Right atrium auricular region (tissue), 2 donors: ENCODE data around the gene KCNK3. TPM values are rescaled to one million over a fixed set of nuclear protein-coding genes. Genes with fewer than 3 reads are reported as not detected.

Source experiments
- DNase-seq: peaks from one replicate; pipeline ENCODE4 v3.0.0-alpha.2; 2019; ENCODE audit warnings: low spot score
- H3K27ac ChIP-seq, 2 donors: fragments of 200-600 bp; sonication (generic); 1 replicate in 1 of 2; 2 replicates in 1 of 2; pipeline ENCODE4 v1.5.1; 2016 to 2019
- H3K27me3 ChIP-seq, 2 donors: fragments of 200-600 bp; sonication (generic); one replicate each; pipeline versions ENCODE4 v1.5.1 to v1.6.0; 2017 to 2019
- H3K36me3 ChIP-seq: fragments of 200-600 bp; sonication (generic); one replicate; pipeline ENCODE4 v1.5.1; 2016
- H3K4me1 ChIP-seq, 2 donors: fragments of 200-600 bp; sonication (generic); one replicate each; pipeline versions ENCODE4 v1.5.1 to v1.6.0; 2017 to 2019
- H3K4me3 ChIP-seq, 2 donors: fragments of 200-600 bp; sonication (generic); 1 replicate in 1 of 2; 2 replicates in 1 of 2; pipeline ENCODE4 v1.5.1; 2017 to 2019; ENCODE audit warnings: mild to moderate bottlenecking in 1 of 2, moderate library complexity in 1 of 2
- H3K9me3 ChIP-seq, 2 donors: fragments of 200-600 bp; sonication (generic); one replicate each; pipeline ENCODE4 v1.5.1; 2019
- CTCF ChIP-seq, 2 donors: fragments of 200-600 bp; sonication (generic); IDR thresholded peaks; one replicate each; pipeline ENCODE4 v1.5.1; 2019; ENCODE audit warnings: antibody characterized with exemption in 2 of 2
- total RNA-seq, 2 donors: library from RNA; depleted of rRNA; stranded (reverse); fragments of >200 nt; gene quantifications; one replicate each; pipeline ENCODE4 v1.1.0, GENCODE V29; 2016

Gene KCNK3
- total RNA-seq, 2 donors from 2014 or later, result 47.5 to 50.0 TPM

- no peak for DNase-seq
- peak overlapping the region; percentile 81 to 86 for H3K27ac ChIP-seq
- no peak for TF ChIP-seq CTCF (IDR thresholded peaks at IDR 0.05)
- H3K4me3 ChIP-seq, result no peak overlapping the region
- H3K9me3 ChIP-seq, result no peaks in the 10 kb centered on the region
- H3K27me3 ChIP-seq, result no peaks in the 10 kb centered on the region
- peaks cover 0 to 74% of the 10 kb centered on the region in 2 donors for H3K4me1 ChIP-seq
- no peaks in the 10 kb centered on the region for H3K36me3 ChIP-seq
Observed at GRCh38 chr2:26710743-26711456, 18.4 kb downstream of the KCNK3 start.

- TF ChIP-seq CTCF (IDR thresholded peaks at IDR 0.05), result no peak
- DNase-seq, result no peak
- Histone ChIP-seq H3K27ac (peak overlapping the region; percentile 81 to 86), H3K4me3 (no peak overlapping the region), H3K9me3 (no peaks in the 10 kb centered on the region), H3K4me1 (peaks cover 0 to 68% of the 10 kb centered on the region in 2 donors), H3K27me3 (no peaks in the 10 kb centered on the region), H3K36me3 (no peaks in the 10 kb centered on the region)
Observed at GRCh38 chr2:26711457-26712161, 19.1 kb downstream of the KCNK3 start.

- Histone ChIP-seq H3K27ac (peak overlapping the region; percentile 81 to 86), H3K9me3 (no peaks in the 10 kb centered on the region), H3K36me3 (no peaks in the 10 kb centered on the region), H3K4me3 (no peak overlapping the region), H3K4me1 (peaks cover 0 to 64% of the 10 kb centered on the region in 2 donors), H3K27me3 (no peaks in the 10 kb centered on the region)
- no peak for DNase-seq
- TF ChIP-seq CTCF (IDR thresholded peaks at IDR 0.05), result no peak
Observed at GRCh38 chr2:26712486-26713465, 20.3 kb downstream of the KCNK3 start.

GRCh38 chr2:26715528-26716270 is 23.2 kb downstream of the KCNK3 start:
- no peak overlapping the region for H3K4me3 ChIP-seq
- H3K9me3 ChIP-seq, result no peaks in the 10 kb centered on the region
- no peaks in the 10 kb centered on the region for H3K27me3 ChIP-seq
- no peaks in the 10 kb centered on the region for H3K36me3 ChIP-seq
- DNase-seq, result no peak
- H3K27ac ChIP-seq, result peak overlapping the region; percentile 26
- TF ChIP-seq CTCF (IDR thresholded peaks at IDR 0.05), result no peak
- peaks cover 0 to 68% of the 10 kb centered on the region in 2 donors for H3K4me1 ChIP-seq

- no peaks in the 10 kb centered on the region for H3K9me3 ChIP-seq
- H3K27me3 ChIP-seq, result no peaks in the 10 kb centered on the region
- no peaks in the 10 kb centered on the region for H3K36me3 ChIP-seq
- TF ChIP-seq CTCF (IDR thresholded peaks at IDR 0.05), result no peak
- peaks cover 0 to 68% of the 10 kb centered on the region in 2 donors for H3K4me1 ChIP-seq
- peak overlapping the region in 1 of 2 donors; percentile 26 for H3K27ac ChIP-seq
- no peak for DNase-seq
- no peak overlapping the region for H3K4me3 ChIP-seq
Observed at GRCh38 chr2:26716340-26716739, 23.8 kb downstream of the KCNK3 start.
